ENCODE results near the gene ALG9.

DNA sequence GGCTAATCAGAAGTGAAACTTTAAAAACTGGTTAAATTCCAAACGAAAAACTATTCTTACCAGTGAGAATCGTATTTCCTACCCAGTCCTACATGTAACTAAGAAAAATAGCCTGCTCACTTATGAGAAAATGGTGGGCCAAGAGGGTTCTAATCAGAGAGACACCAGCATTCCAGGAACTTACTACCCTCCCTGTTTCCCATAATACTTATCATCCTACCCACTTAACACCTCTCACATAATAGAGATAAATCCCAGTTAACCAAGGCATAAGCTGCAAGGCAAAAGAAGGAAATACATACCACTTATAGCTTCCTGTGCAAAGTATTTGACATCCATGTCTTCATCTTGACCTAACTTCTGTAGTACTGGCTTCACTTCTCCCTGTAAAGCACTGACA is 129.6 kb downstream of the ALG9 start:
- TF ChIP-seq, protein P1, sequence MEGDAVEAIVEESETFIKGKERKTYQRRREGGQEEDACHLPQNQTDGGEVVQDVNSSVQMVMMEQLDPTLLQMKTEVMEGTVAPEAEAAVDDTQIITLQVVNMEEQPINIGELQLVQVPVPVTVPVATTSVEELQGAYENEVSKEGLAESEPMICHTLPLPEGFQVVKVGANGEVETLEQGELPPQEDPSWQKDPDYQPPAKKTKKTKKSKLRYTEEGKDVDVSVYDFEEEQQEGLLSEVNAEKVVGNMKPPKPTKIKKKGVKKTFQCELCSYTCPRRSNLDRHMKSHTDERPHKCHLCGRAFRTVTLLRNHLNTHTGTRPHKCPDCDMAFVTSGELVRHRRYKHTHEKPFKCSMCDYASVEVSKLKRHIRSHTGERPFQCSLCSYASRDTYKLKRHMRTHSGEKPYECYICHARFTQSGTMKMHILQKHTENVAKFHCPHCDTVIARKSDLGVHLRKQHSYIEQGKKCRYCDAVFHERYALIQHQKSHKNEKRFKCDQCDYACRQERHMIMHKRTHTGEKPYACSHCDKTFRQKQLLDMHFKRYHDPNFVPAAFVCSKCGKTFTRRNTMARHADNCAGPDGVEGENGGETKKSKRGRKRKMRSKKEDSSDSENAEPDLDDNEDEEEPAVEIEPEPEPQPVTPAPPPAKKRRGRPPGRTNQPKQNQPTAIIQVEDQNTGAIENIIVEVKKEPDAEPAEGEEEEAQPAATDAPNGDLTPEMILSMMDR (IDR thresholded peaks at IDR 0.05): no peak
- TF ChIP-seq POLR2A (IDR thresholded peaks at IDR 0.05; ENCODE audit: low read depth) (no peak), EP300 (IDR thresholded peaks at IDR 0.05) (no peak)

Data from esophagus muscularis mucosa (tissue), 4 donors.